GM18498 (cell line): ENCODE measurements around the gene STK33.

Experiments
- ATAC-seq: cut with Tn5 transposase; IDR thresholded peaks from one replicate; pipeline ENCODE4 v1.9.1; 2021; ENCODE audit warnings: mild to moderate bottlenecking, moderate library complexity; ENCODE audit not compliant: unreplicated experiment

Gene STK33

DNA sequence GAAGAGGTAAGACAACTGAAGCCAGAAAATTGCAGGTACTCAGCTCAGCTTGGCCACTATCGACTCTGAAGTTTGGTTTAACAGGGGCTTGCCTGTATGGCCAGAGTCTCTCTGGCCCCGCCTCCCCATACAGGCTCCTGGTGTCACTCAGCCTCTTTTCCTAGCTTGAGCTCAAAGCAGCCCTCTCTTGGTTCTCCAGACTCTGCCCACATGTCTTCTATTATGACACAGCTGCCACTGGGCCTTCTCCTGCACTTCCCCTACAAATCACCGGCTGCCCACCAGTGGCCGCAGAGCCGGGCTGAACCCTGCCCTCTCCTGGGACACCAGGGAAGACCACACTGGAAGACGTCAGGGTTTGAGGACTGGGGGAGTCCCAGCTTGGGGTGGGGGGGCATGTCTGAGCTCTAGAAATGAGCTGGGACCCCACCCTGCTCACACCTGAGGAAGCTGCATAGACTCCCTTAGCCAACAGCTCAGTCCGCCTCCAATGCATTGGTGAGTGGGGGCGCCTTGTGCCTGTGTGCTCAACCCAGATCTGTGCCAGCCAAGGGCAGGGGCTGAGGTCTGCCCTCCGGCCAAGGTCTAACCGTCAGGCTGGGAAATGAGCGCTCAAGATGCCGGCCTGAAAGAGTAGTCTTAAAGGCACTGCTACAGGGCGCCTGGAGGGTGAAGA is 236.0 kb downstream of the STK33 start:
- no peak for ATAC-seq

DNA sequence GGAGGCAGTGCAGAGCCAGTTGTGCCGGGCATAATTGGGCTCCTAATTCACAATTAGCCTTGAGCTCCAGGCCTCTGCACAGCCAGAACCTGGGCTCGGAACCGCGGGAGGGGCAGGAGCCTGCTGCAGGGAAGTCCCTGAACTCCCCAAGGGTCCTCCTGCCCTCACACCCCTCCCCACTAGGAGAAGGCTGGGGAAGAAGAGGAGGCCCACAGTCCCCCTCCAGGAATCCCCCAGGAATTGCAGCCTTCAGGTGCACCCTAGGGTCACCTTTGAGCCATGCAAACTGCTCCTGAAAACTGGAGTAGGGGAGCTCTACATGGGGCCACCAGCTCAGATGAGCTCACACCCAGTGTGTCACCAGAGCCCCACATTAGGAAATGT is 236.5 kb downstream of the STK33 start:
- ATAC-seq: no peak

DNA sequence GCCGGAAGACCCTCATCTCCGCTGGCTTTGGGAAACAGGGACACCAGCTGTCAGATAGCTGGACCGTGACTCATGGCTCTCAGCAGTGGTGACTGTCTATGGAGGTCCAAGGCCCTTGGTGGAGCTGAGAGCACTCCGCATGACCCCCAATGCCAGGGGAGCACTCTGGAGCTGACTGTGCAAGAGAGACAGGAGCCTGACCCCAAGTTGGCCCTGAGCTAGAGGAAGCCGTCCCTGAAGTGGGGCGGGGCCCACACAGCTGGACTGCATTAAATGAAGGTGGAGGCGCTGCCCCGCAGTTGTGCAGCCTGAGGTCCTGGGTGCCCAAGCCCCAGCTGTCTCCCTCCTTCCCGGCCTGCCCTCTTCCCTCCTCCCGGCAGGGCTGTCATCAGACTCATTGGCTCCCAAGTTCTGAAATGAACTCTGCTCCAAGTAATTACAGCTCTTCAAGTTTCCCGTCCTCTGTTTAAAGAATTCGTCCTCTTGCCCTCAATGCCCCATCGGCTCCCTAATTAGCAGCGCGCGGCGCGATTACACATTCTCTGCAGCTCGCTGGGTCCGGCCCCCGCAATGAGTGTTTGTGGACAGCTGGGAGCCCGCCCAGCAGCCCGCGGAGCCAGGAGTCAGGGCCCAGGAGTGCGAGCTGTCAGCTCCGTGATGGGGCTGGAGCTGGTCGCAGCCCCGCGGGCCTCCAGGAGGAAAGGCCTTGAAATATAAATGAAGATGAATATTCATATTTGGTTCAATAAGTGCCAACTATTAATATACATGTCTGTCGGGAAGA is 237.1 kb downstream of the STK33 start:
- no peak for ATAC-seq

DNA sequence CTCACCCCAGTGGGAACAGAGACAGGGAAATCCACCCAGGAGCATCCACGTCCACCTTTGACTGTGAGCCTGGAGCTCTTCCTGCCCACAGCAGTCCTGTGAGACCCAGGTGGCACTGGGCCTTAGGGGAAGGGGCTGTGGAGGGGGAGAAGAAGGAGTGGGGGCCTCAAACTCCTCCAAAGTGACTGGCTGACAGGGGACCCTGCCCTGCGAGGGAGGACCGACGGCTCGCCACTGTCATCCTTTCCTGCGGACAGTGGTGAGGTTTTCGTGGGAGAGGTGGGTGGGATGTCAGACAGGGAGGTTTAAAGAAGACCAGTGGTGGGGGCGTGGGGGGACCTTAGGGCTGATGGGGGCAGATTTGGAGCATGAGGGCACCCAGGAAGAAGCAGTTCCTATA is 237.8 kb downstream of the STK33 start:
- ATAC-seq: no peak

DNA sequence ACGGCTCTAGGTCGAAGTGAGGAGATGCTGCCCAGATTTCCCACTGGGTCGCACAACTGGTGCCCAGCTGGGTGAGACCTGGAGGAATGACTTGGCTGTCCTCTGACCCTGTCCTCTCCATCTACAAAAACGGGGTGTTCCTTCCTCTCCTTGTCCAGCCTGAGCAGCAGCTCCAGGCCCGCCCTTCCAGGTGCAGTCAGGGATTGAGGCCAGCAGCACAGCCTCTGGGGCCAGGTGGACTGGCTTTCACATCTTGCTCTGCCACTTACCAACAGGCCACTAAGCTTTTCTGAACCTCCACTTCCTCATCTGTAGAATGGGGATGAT is 238.6 kb downstream of the STK33 start:
- no peak for ATAC-seq

DNA sequence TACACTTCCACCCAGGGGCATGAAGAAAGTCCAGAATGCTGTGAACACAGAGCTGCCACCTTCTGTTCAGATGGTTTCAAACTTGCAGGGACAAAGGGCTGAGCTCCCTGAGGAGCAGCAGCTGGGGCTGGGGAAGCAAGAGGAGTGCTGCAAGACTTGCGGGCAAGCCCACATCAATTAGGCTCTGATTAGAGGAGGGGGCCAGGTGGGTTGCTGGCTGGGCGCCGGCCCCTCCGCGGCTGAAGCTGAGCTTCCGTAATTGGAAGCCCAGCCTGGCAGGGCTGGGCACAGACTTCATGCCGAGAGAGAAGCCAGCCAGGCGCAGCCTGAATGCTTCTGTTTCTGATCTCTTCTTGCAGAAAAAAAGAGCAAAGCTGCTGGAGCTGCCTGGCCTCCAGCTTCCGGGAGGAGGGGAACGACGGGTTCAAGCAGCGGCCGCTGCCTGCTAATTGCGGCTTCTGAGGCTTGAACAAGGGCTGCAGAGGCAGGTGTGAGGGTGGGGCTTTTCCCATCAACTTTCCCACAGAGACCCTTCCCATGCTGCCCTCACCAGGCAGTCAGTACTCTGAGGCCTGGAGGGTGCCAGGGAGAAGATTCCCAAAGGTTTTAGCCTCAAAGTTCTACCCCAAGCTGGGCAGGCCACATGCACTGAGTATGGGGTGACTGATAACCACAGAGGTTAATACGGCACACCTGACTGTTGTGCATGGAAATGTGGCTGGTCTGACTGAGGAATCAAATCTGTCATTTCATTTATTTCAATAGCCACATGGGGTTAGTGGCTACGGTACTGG is 239.2 kb downstream of the STK33 start:
- ATAC-seq: no peak

DNA sequence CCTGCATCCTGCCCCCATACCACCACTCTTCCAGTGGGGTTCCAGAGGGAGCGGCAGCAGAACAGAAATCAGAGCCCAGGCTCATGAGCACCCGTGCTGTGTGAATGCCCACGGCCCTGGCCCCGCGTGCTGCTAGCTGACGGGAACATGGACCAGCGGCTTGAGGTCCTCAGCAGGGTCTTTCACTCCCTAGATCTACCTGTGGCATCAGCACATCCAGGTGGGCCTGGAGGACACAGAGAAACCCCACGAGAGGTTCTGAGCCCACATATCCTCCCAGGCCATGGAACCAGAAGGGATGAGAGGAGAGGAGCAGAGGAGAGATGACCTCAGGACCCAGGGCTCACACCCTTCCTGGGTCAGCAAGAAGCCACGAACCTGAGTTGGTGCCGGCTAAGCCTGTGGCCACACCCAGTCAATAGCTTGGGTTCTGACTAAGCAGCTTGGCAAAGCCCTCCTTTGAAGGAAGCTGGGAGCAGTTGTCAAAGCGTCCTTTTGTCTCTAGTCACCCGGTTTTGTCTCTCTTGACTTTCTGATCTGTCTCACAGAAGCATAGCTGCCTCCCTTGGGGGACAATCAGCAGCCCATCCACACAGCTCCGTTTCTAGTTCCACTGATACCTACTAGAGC is 241.0 kb downstream of the STK33 start:
- ATAC-seq: no peak

DNA sequence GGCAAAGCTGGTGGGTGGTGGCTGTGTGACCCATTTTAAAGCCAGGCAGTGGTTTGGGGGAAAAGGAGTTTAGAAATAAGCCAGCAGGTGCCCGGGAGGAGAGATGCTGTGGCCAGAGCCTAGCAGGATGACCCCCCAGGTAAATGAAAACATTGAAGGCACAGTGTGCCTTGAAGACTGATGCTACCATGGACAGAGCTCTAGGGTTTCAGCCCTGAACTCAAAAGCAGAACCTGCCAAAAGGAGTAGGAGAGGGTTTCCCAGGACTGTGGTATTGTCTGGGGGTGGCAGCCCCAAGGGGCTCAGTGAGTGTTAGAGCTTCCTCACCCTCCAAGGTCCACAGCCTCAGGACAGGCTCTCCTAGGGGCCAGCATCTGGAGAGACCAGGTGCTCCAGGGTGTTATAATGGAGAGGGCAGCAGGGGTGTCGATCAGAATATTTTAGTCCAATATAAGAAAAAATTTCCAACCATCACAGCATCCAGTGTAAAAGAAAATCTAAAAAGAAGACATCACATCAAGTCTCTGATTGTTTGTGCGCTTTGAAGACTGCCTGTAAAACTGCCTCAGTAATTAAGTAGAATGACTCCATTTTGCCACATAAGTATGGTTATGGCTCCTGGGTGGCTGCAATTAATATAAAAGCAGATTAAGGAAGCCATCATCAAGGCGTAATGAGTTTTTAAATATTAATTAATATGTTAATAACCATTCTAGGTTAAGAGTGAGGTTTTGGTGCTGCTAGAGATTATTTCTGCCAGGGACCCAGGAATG is 241.7 kb downstream of the STK33 start:
- ATAC-seq: no peak

DNA sequence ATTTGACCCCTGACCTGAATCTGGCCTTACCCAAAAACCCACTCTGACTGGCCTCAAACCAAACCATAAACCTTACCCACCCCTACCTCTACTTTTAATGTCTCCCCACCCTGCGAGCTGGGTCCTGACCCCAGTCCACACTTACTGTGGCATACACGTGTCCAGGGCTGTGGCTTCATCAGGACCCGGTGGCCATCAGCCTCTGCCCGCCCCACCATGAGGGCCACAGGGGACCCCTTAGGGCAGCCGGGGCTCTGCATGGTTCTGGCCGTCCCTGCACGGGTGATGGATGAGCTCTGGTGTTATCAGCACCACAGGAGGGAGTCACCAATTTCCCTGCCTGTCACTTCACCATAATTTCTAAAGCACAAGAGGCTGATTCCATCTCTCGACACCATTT is 242.8 kb downstream of the STK33 start:
- no peak for ATAC-seq

DNA sequence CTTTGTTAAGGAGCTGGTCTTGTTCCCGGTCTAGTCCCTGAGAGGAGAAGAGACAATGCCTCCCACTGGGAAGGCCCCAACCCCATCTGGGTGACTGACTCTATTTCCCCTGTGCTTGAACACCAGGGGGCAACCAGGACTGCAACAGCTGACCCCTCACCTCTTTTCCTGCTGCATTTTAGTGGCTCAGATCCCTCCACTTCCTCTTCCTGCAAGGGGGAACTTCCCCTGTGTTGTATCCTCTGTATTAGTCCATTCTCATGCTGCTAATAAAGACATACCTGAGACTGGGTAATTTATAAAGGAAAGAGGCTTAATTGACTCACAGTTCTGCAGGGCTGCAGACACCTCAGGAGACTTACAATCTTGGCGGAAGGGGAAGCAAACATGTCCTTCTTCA is 246.1 kb downstream of the STK33 start:
- ATAC-seq: no peak

DNA sequence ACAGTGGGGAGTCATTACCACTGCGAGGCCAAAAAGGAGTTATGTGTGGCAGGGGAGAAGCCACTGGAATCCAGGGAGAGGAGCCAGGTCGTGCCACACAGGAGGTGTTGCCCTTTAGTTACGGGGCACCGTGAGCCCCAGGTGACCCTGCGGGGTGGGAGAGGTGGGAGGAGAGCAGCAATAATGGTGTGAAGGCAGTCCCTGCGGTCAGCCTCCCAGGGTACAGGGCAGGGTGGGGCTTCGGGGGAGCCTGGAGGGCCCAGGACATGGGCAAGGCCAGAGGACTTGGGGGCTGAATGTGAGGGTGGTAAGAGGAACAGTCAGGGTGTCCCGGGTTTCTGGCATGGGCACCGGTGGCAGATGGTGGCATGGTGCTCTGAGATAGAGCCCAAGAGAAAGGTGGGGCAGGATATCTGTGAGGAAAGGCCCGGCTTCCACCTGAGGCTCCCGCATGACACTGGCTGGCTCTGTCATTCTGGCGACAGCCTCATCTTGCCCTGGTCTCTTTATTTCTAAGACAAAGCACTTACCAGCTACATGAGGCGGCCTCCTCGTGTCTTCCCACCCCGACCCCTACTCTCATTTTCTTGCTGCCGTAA is 247.8 kb downstream of the STK33 start:
- no peak for ATAC-seq

DNA sequence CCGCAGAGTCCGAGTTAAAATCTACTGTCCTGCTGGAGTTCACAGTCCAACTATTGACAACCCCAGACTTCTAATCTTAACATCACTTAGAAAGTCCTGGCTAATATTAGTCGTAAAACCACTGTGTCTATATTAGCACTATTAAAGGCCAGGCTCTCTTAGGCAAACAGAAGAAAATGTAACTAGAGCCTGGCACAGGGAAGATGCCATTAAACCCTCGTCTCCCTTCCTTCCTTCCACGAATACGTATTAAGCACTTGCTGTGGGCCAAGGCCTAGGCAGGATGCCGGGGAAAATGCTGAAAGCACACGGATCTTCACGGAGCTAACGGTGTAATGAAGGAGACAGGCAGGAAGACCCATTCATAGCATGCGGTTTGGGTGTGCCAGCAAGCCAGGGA is 248.8 kb downstream of the STK33 start:
- ATAC-seq: no peak

DNA sequence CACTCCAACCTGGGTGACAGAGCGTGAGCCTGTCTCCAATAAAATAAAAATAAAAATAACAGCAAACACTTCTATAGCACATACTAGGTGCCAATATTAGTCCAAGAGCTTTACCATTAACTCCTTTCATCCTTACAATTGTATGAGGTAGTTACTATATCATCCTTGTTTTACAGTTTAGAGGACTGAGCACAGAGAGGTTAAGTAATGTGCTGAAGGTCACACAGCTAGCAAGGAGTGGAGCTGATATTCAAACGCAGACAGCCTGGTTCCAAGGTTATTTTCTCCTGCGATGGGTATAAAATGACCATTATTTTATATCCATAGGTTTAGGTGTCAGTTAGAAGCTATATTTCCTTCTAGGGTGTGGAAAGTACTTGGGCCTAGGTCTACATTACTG is 249.7 kb downstream of the STK33 start:
- ATAC-seq: no peak

DNA sequence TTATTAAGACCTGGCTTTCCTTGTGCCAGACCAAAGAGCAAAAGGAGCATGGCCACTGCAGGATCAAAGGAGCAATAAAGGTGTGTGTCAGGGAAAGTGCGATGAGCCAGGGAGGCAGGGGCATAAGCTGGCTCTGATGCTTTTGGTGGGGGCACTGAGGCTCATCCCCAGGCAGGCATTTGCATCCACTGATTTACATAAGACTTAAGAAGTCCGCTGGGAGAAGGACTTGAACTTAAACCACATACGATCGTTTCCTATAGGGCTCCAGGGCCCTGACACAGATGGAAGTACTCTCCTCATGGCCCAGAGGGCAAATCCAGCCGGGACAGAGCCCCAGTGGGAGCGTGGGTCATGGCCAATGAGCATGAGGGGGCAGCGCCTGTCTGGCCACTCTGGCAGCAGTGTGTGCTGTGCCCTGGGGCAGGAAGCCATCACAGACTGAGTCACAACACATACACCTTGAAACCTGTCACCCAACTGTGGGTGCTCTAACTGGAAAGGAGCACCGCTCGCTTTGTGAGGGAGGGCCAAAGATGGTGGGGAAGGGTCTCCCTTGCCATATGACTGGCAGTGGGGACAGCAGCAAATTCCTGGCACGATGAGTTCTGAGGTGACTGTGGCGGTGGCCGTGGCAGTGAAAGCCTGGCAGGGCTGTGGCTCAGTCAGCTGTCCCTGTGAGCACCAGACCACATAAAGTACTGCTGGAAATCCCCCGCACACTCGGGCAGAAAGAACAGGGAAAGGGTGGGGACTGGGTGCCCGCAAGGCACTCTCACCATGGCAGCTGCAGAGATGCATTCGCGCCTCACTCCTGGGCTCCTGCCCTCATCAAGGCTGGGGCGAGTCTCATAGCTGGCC is 251.0 kb downstream of the STK33 start:
- peak; percentile 83 for ATAC-seq

DNA sequence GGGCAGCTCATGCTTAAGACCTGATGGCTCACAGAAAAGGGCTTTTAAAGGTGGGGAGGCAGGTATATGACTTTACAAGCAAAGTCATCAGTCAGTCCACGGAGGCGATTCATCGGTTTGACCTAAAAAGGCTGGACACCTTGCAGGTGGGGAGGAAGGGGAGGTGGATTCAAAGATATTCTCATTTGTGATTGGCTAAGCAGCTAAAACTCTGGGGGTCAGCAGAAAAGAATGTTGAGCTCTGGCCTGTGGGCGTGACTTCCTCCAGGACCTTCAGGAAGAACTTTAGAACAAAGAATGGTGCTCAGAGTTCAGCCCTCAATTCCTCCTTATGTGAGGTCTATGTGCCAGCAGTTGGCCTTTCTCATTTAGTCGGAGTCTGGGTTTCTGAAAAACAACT is 252.0 kb downstream of the STK33 start:
- no peak for ATAC-seq
